IPS-18a (cell line): Measurements from ENCODE around the gene MPHOSPH6.

Experiments used
- H3K27ac ChIP-seq: one replicate; pipeline ENCODE4 v1.5.1; 2013; ENCODE audit warnings: low read length
- H3K27me3 ChIP-seq: one replicate; pipeline ENCODE4 v1.6.1; 2013; ENCODE audit warnings: mild to moderate bottlenecking, low read length; ENCODE audit not compliant: control insufficient read depth, insufficient read depth
- H3K36me3 ChIP-seq: one replicate; pipeline ENCODE4 v1.6.1; 2013; ENCODE audit warnings: low read depth, low read length; ENCODE audit not compliant: control insufficient read depth
- H3K4me1 ChIP-seq: one replicate; pipeline ENCODE4 v1.6.1; 2013; ENCODE audit warnings: low read depth, low read length; ENCODE audit not compliant: control insufficient read depth
- H3K4me3 ChIP-seq: one replicate; pipeline ENCODE4 v1.5.1; 2013; ENCODE audit warnings: low read length
- H3K9ac ChIP-seq: one replicate; pipeline ENCODE4 v1.6.1; 2013; ENCODE audit warnings: mild to moderate bottlenecking, low read length, moderate library complexity
- H3K9me3 ChIP-seq: one replicate; pipeline ENCODE4 v1.6.1; 2013; ENCODE audit warnings: low read depth, low read length; ENCODE audit not compliant: control insufficient read depth

Gene MPHOSPH6

DNA sequence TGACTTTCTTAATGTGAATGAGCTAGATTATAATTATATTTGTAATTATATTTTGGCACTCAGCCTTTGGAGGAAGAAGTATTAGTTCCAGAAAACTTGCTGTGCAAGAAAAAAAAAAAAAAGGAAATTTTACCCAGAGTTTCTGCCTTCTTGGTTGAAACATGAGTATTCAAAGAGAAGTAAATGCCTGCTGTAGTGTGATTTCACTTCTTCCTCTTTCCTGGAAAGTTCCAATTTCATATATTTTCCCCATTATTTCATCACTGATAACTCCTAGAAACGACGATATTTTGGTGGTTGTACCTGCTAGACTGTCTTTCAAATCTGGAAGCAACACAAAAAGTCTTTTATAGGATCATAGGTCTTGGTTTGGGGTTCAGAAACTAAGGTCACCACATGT, 20.4 kb upstream of the MPHOSPH6 start:
- peaks cover 7% of the 10 kb centered on the region for H3K4me1 ChIP-seq
- H3K9me3 ChIP-seq, result no peaks in the 10 kb centered on the region
- no peaks in the 10 kb centered on the region for H3K27me3 ChIP-seq
- no peak overlapping the region for H3K4me3 ChIP-seq
- no peak overlapping the region for H3K9ac ChIP-seq
- H3K27ac ChIP-seq, result no peak overlapping the region
- H3K36me3 ChIP-seq, result no peaks in the 10 kb centered on the region

DNA sequence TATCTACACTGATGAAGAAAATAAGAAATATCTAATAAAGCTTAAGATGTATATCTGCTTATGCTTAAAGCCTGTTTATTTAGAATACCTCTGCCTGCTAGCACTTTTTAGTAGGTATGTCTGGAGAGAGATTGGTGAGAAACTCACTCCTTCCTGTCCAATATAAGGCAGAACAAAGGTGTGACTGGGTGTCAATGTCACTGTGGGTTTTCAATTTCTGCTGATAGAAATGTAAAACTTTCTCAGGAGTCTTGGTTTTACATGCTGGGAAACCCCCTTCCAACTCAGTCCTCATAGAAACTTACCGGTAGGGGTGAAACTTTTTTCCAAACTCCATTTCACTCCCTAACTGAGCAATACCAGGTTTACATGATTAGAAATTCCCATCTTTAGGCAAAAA, 17.8 kb upstream of the MPHOSPH6 start:
- Histone ChIP-seq H3K9ac (no peak overlapping the region), H3K9me3 (no peaks in the 10 kb centered on the region), H3K27ac (no peak overlapping the region), H3K27me3 (no peaks in the 10 kb centered on the region), H3K4me1 (peaks cover 7% of the 10 kb centered on the region), H3K4me3 (no peak overlapping the region), H3K36me3 (no peaks in the 10 kb centered on the region)

DNA sequence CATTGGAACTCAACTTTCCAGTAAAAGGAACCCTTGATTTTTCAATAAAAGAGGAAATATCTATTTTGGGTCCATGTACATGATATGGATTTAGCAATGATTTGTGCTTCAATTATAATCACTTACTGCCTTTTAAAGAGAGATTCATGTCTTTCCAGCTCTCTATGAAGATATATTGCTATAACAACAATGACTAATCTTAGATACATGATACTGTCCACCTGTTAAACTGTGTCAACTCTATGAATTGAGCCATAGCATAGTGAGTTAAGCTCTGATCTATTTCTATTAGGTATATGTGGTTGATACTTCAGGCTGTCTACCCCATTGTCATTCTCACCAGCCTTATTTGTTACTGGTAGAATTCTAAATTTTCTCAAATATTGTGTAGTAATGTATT, 15.0 kb upstream of the MPHOSPH6 start:
- H3K27ac ChIP-seq, result no peak overlapping the region
- H3K4me3 ChIP-seq, result no peak overlapping the region
- H3K36me3 ChIP-seq, result no peaks in the 10 kb centered on the region
- H3K4me1 ChIP-seq, result peaks cover 13% of the 10 kb centered on the region
- H3K27me3 ChIP-seq, result no peaks in the 10 kb centered on the region
- no peak overlapping the region for H3K9ac ChIP-seq
- H3K9me3 ChIP-seq, result no peaks in the 10 kb centered on the region

DNA sequence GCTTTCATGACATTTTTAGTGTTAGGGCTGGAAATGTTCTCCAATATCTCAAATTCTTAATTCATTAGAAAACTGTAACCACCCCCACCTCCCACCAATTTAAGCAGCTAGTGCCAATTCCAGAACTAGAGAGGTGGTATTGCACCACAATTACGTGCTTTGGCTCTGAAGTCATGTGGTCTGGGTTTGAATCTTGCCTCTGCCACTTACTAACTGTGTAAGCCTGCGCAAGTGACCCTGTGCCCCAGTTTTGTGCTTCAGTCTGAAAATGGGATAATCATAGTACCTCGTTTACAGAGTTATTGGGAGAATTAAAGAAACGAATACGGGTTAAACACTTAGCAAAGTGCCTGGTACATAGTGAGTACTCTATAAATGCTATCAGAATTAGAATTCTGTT, 14.2 kb upstream of the MPHOSPH6 start:
- Histone ChIP-seq H3K9me3 (no peaks in the 10 kb centered on the region), H3K27me3 (no peaks in the 10 kb centered on the region), H3K4me1 (peaks cover 13% of the 10 kb centered on the region), H3K27ac (no peak overlapping the region), H3K36me3 (no peaks in the 10 kb centered on the region), H3K9ac (no peak overlapping the region), H3K4me3 (no peak overlapping the region)

DNA sequence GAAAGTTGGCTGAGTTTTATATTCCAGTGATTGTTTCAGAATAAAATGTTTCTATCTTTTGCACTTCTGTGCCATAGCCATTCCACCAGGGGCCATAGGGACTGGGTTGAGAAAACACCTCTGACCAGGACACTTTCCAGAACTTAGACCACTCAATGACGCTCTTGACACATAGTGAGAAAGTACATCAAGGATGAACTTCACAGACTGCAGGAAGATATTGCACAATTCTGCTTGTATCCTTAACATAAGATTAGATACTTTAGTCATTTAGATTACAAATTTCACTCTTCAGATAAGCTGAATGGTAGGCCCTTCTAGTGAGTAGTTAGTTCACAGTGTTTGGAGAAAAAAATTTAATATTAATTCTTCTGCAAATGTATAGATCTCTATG, 13.0 kb upstream of the MPHOSPH6 start:
- H3K27me3 ChIP-seq, result no peaks in the 10 kb centered on the region
- H3K9ac ChIP-seq, result no peak overlapping the region
- H3K36me3 ChIP-seq, result no peaks in the 10 kb centered on the region
- no peaks in the 10 kb centered on the region for H3K9me3 ChIP-seq
- H3K27ac ChIP-seq, result no peak overlapping the region
- H3K4me3 ChIP-seq, result no peak overlapping the region
- peaks cover 10% of the 10 kb centered on the region for H3K4me1 ChIP-seq

DNA sequence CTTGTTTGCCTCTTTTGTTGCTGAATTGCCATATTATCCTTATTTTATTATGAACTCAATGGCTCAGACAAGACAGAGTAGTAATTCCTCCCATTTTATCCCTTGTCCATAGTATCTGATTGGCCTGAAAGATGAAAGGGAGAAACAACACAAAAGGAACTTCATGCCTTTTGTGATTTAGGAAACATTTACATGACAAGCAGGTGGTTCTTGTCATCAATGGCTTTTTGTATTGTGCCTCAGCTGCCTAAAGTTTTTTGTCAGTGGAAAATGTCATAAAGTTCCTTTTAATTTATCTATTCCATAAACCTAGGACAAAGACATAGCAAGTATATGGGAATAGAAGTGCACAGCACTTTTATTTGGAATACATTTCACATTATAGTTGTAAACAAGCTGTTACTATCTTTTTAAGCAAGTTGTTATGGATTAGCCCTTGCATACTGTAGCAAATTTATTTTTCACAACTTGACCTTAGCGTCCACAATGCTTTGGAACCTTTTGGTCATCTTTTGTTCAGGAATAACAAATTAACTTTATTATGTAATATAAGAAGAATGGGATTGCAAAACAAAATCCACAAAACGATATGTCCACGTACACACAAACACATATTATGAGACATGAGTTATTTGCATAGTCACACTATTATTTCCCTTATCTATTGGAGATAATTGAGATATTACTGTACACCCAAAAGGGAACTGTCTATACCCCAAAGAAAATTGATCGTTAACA, 12.4 kb upstream of the MPHOSPH6 start:
- Histone ChIP-seq H3K27me3 (no peaks in the 10 kb centered on the region), H3K36me3 (no peaks in the 10 kb centered on the region), H3K9ac (no peak overlapping the region), H3K4me1 (peaks cover 5% of the 10 kb centered on the region), H3K27ac (no peak overlapping the region), H3K9me3 (no peaks in the 10 kb centered on the region), H3K4me3 (no peak overlapping the region)

GRCh38 chr16:82181461-82182185, 11.6 kb upstream of the MPHOSPH6 start:
- H3K4me3 ChIP-seq, result no peak overlapping the region
- peaks cover 5% of the 10 kb centered on the region for H3K4me1 ChIP-seq
- H3K9ac ChIP-seq, result no peak overlapping the region
- H3K9me3 ChIP-seq, result no peaks in the 10 kb centered on the region
- H3K36me3 ChIP-seq, result no peaks in the 10 kb centered on the region
- no peaks in the 10 kb centered on the region for H3K27me3 ChIP-seq
- H3K27ac ChIP-seq, result no peak overlapping the region

- Histone ChIP-seq H3K4me3 (no peak overlapping the region), H3K27ac (no peak overlapping the region), H3K9ac (no peak overlapping the region), H3K9me3 (no peaks in the 10 kb centered on the region), H3K4me1 (peaks cover 5% of the 10 kb centered on the region), H3K27me3 (no peaks in the 10 kb centered on the region), H3K36me3 (no peaks in the 10 kb centered on the region)
Measured at GRCh38 chr16:82178352-82178751, 8.3 kb upstream of the MPHOSPH6 start.

DNA sequence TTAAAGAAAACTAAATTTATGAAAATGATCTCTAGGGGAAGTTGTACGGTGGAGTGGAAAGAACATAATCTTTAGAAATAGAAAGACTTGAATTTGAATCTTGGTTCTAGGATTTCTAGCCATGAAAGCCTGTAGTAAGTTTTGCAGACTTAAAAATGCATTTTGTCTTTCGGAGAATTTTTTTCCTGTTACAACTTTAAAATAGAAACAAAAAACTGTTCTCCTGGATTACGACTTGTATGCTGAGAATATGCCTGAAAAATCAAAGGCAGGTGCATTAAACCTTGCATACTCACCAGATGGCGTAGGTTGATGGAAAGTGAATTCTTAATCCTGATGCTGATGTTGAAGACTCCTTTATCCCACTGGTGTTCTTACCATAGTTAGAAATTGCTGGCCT, 7.5 kb upstream of the MPHOSPH6 start:
- H3K27me3 ChIP-seq, result peaks cover 6% of the 10 kb centered on the region
- H3K9ac ChIP-seq, result no peak overlapping the region
- H3K4me3 ChIP-seq, result no peak overlapping the region
- peaks cover 5% of the 10 kb centered on the region for H3K4me1 ChIP-seq
- no peak overlapping the region for H3K27ac ChIP-seq
- H3K36me3 ChIP-seq, result no peaks in the 10 kb centered on the region
- no peaks in the 10 kb centered on the region for H3K9me3 ChIP-seq

- H3K9ac ChIP-seq, result no peak overlapping the region
- no peaks in the 10 kb centered on the region for H3K4me1 ChIP-seq
- no peaks in the 10 kb centered on the region for H3K36me3 ChIP-seq
- peaks cover 18% of the 10 kb centered on the region for H3K27me3 ChIP-seq
- no peaks in the 10 kb centered on the region for H3K9me3 ChIP-seq
- H3K27ac ChIP-seq, result no peak overlapping the region
- no peak overlapping the region for H3K4me3 ChIP-seq
Measured at GRCh38 chr16:82176204-82176603, 6.2 kb upstream of the MPHOSPH6 start.

GRCh38 chr16:82175627-82176026, 5.6 kb upstream of the MPHOSPH6 start:
- Histone ChIP-seq H3K9me3 (no peaks in the 10 kb centered on the region), H3K27ac (no peak overlapping the region), H3K9ac (no peak overlapping the region), H3K27me3 (peaks cover 24% of the 10 kb centered on the region), H3K36me3 (no peaks in the 10 kb centered on the region), H3K4me3 (no peak overlapping the region), H3K4me1 (no peaks in the 10 kb centered on the region)

DNA sequence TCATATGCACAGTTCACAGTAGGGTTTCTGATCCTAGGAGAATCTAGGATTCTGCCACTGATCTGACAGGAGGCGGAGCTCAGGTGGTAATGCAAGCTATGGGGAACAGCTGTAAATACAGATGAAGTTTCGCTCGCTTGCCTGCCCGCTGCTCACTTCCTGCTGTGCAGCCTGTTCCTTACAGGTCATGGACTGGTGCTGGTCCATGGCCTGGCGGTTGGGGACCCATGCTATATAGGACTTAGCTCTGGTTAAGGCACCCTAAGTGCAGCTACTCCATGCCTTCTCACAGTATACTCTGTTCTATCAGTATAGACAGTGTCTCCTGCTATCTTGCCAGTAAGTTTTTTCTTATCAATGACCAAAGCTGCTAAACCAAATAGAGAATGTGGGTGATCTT, 2.4 kb downstream of the MPHOSPH6 start:
- Histone ChIP-seq H3K27ac (no peak overlapping the region), H3K9me3 (no peaks in the 10 kb centered on the region), H3K4me1 (peaks cover 5% of the 10 kb centered on the region), H3K4me3 (no peak overlapping the region), H3K27me3 (peaks cover 21% of the 10 kb centered on the region), H3K9ac (no peak overlapping the region), H3K36me3 (peaks cover 25% of the 10 kb centered on the region)
